GM15510 (cell line): Measurements from ENCODE around the gene KIF17.

Experiments used
- POLR2A ChIP-seq: IDR thresholded peaks from 3 replicates; pipeline ENCODE4 v1.6.1; 2011; ENCODE audit warnings: borderline replicate concordance; ENCODE audit not compliant: insufficient read length; ENCODE audit errors: extremely low read depth

KIF17 gene

GRCh38 chr1:20731057-20731991 lies 13.5 kb upstream of the KIF17 start:
- TF ChIP-seq POLR2A = no peak

GRCh38 chr1:20730690-20731056 lies 12.9 kb upstream of the KIF17 start:
- TF ChIP-seq POLR2A = no peak

DNA sequence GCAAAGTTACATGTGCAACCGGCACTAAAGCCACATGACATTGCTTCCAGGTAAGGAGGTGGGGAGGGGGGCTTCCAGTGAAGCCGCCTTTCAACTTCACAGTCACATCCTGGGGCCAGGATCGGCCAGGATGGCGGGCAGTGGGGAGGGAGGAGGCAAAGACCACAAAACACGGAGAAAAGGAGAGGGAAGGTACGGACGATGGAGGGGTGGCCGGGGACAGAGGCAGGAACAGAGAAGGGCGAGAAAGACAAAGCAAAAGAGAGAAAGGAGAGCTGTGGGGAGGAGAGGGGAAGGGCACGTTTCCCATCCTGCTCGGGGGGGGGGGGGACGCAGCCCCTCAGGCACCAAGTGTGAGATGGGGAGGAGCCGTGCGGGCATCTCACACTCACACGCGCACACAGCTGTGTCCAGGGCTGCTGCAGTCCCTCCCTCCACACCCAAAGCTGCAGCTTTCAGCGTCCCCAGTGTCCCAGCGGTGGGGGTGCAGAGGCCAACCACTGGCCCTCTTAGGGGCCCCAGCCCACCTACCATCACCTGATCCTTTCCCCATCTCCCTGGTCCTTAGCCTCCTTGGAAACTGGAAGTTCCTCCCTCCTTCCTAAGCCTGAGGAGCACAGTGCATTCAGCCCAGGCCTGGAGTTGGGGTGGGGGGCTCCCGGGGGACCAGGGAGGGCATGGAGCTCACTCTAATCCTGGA lies 12.3 kb upstream of the KIF17 start:
- no peak for TF ChIP-seq POLR2A

- TF ChIP-seq POLR2A = no peak
These were observed 11.5 kb upstream of the KIF17 start for GRCh38 chr1:20729155-20729931.

GRCh38 chr1:20728371-20729154 lies 10.8 kb upstream of the KIF17 start:
- no peak for TF ChIP-seq POLR2A

GRCh38 chr1:20727746-20728316 lies 10.0 kb upstream of the KIF17 start:
- no peak for TF ChIP-seq POLR2A

DNA sequence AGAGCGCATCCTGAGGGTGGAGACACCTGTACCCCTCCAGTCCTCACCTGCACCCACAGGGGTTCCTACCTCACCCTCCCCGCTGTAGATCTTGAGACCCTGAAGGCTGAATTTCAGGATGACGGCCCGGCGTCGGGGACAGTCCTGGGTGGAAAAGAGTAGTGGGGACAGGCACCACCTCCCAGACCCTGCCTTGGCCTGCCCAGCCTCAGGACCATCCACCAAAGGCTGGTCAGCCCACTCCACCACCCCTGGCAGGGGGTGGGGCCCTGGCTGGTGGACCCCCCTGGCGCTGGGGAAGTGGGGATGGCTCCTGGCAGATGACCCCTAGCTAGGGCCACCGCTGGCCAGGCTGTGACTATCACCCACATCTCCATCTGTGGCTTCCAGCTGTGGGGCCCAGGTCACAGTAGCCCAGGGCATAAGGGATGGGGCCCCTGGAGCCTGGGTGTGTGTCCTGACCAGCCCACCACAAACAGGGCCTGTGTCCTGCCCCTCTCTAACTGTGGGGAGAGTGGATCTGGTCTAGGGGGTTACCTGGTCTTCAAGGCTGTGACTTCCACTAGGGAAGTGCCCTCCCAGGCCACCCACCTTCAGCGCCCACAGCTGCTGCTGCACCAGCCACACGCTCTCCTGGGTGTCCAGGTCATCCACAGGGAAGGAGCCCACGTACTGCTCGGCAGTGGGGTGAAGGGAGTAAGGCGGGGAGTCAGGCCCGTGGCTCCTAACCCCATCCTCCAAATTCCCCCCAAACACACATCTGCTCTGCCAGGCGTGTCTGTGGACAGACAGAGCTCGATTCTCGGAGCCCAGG lies 9.3 kb upstream of the KIF17 start:
- no peak for TF ChIP-seq POLR2A

- TF ChIP-seq POLR2A = no peak
These were observed 8.5 kb upstream of the KIF17 start for GRCh38 chr1:20726118-20726911.

GRCh38 chr1:20725189-20726117 lies 7.6 kb upstream of the KIF17 start:
- no peak for TF ChIP-seq POLR2A

DNA sequence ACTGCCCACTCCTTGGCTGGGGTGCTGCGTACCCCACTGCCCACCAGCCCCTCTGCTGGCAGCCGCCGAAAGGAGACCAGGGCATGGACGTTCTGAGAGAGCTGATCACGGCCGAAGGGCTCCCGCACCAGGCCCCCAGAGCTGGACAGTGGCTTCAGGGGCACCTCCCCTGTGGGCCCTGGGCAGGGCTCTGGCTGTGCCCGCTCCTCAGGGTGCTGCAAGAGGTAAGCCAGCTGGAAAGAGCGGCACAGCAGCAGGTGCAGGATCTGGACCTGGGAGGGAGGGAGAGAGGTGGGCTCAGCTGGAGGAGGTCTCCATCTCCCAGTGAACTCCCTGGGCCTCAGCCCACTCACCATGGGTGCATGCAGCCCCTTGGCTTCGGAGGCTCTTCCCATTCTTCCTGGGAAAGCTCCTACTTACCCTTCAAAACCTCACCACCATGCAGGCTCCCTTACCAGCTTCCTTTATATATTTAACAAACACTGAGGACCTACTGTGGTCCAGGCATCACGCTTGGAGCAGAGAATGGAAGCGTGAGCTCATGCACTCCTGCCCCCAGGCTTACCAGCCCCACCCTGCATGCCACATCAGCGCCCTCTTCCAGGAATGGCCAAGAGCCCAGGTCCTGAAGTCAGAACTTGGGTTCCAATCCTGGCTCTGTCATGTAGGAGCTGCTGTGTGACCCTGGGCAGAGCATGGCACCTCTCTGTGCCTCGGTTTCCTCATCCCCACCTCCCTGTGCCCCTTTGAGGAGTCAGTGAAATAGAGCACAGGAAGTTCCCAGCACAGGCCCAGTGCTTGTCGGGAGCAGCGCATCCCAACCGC lies 6.8 kb upstream of the KIF17 start:
- no peak for TF ChIP-seq POLR2A
